SK-N-MC (cell line): ENCODE measurements around the gene BHLHA15.
"Not testable (repeated sequence)": the region's sequence is repeated elsewhere in the genome, so short reads cannot be mapped to it uniquely, and the experiment has no call there.

ENCODE experiments used
- DNase-seq: peaks from one replicate; pipeline ENCODE4 v3.0.0-alpha.2; 2011; ENCODE audit warnings: low read depth, low spot score
- H3K27ac ChIP-seq: fragments of 200-600 bp; sonication (generic); 2 replicates; pipeline ENCODE4 v1.5.1; 2016; ENCODE audit warnings: mixed run types
- H3K36me3 ChIP-seq: fragments of 200-600 bp; sonication (generic); 2 replicates; pipeline ENCODE4 v1.6.1; 2017; ENCODE audit warnings: antibody characterized with exemption, low read length, mixed read lengths; ENCODE audit not compliant: insufficient read depth
- H3K4me3 ChIP-seq: fragments of 200-600 bp; sonication (generic); 2 replicates; pipeline ENCODE4 v1.5.1; 2016
- H3K9ac ChIP-seq: fragments of 200-600 bp; sonication (generic); 2 replicates; pipeline ENCODE4 v1.8.0; 2017; ENCODE audit warnings: mixed run types, mixed read lengths; ENCODE audit not compliant: insufficient read length
- H3K9me3 ChIP-seq: fragments of 200-600 bp; sonication (generic); 2 replicates; pipeline ENCODE4 v1.6.1; 2017; ENCODE audit warnings: low read depth, mild to moderate bottlenecking, antibody characterized with exemption, low read length, moderate library complexity, mixed read lengths
- EZH2 ChIP-seq: fragments of 200-600 bp; sonication (generic); IDR thresholded peaks from one replicate; pipeline ENCODE4 v1.6.1; 2017; ENCODE audit warnings: antibody characterized with exemption
- FOXP2 ChIP-seq: optimal IDR thresholded peaks from 2 replicates; pipeline ENCODE3; 2011; ENCODE audit warnings: mild to moderate bottlenecking, moderate library complexity; ENCODE audit not compliant: insufficient read depth; ENCODE audit errors: extremely low read length, control extremely low read depth
- POLR2AphosphoS5 ChIP-seq: IDR thresholded peaks from 2 replicates; pipeline ENCODE4 v1.6.1; 2012; ENCODE audit warnings: mild to moderate bottlenecking, low read depth, low read length, borderline replicate concordance

Gene BHLHA15

GRCh38 chr7:98212532-98213041 lies 1.3 kb downstream of the BHLHA15 start:
- no peak overlapping the region for H3K4me3 ChIP-seq
- TF ChIP-seq FOXP2 (no peak), POLR2AphosphoS5 (no peak), EZH2 (no peak)
- no peaks in the 10 kb centered on the region for H3K9me3 ChIP-seq
- H3K27ac ChIP-seq: no peak overlapping the region
- DNase-seq: no peak
- no peaks in the 10 kb centered on the region for H3K36me3 ChIP-seq
- H3K9ac ChIP-seq: no peak overlapping the region

- Histone ChIP-seq H3K4me3 (no peak overlapping the region), H3K36me3 (no peaks in the 10 kb centered on the region), H3K27ac (no peak overlapping the region), H3K9ac (no peak overlapping the region), H3K9me3 (no peaks in the 10 kb centered on the region)
- no peak for TF ChIP-seq EZH2
- TF ChIP-seq FOXP2: no peak
- no peak for TF ChIP-seq POLR2AphosphoS5
- no peak for DNase-seq
These were observed 2.2 kb downstream of the BHLHA15 start for GRCh38 chr7:98213296-98213887.

GRCh38 chr7:98213888-98214810 lies 2.9 kb downstream of the BHLHA15 start:
- H3K36me3 ChIP-seq: no peaks in the 10 kb centered on the region
- H3K27ac ChIP-seq: no peak overlapping the region
- H3K9ac ChIP-seq: no peak overlapping the region
- no peak for TF ChIP-seq FOXP2
- TF ChIP-seq POLR2AphosphoS5: no peak
- no peak for TF ChIP-seq EZH2
- no peak overlapping the region for H3K4me3 ChIP-seq
- no peaks in the 10 kb centered on the region for H3K9me3 ChIP-seq
- DNase-seq: no peak

GRCh38 chr7:98214811-98215321 lies 3.6 kb downstream of the BHLHA15 start:
- TF ChIP-seq FOXP2 (no peak), POLR2AphosphoS5 (no peak), EZH2 (no peak)
- Histone ChIP-seq H3K9ac (no peak overlapping the region), H3K9me3 (no peaks in the 10 kb centered on the region), H3K36me3 (no peaks in the 10 kb centered on the region), H3K27ac (no peak overlapping the region), H3K4me3 (no peak overlapping the region)
- DNase-seq: no peak

GRCh38 chr7:98215561-98216495 lies 4.6 kb downstream of the BHLHA15 start:
- Histone ChIP-seq H3K36me3 (no peaks in the 10 kb centered on the region), H3K9me3 (no peaks in the 10 kb centered on the region), H3K4me3 (no peak overlapping the region), H3K9ac (no peak overlapping the region), H3K27ac (no peak overlapping the region)
- TF ChIP-seq FOXP2 (no peak), POLR2AphosphoS5 (no peak), EZH2 (no peak)
- DNase-seq: no peak

GRCh38 chr7:98216941-98217622 lies 5.8 kb downstream of the BHLHA15 start:
- Histone ChIP-seq H3K27ac (no peak overlapping the region), H3K4me3 (no peak overlapping the region), H3K9me3 (no peaks in the 10 kb centered on the region), H3K9ac (no peak overlapping the region), H3K36me3 (no peaks in the 10 kb centered on the region)
- no peak for DNase-seq
- no peak for TF ChIP-seq EZH2
- no peak for TF ChIP-seq FOXP2
- no peak for TF ChIP-seq POLR2AphosphoS5

- TF ChIP-seq POLR2AphosphoS5 (no peak), EZH2 (no peak), FOXP2 (no peak)
- Histone ChIP-seq H3K36me3 (no peaks in the 10 kb centered on the region), H3K9me3 (no peaks in the 10 kb centered on the region), H3K27ac (no peak overlapping the region), H3K4me3 (no peak overlapping the region), H3K9ac (no peak overlapping the region)
- DNase-seq: no peak
These were observed 6.7 kb downstream of the BHLHA15 start for GRCh38 chr7:98217623-98218582.

- H3K4me3 ChIP-seq, DNase-seq, H3K9me3 ChIP-seq, H3K27ac ChIP-seq, H3K36me3 ChIP-seq, H3K9ac ChIP-seq: not testable (repeated sequence)
These were observed 8.1 kb downstream of the BHLHA15 start for GRCh38 chr7:98219382-98219781.
